D721Med (cell line): ENCODE data around the gene TMEM169.

Experiments used
- DNase-seq: peaks from one replicate; pipeline ENCODE4 v3.0.0; 2011; ENCODE audit warnings: low spot score; ENCODE audit not compliant: insufficient read length
- FAIRE-seq: peaks from 2 replicates; lab custom pipeline; 2011; peaks lifted over from hg19 to GRCh38; lab: Jason Lieb, UNC
- CTCF ChIP-seq: IDR thresholded peaks from 2 replicates; pipeline ENCODE4 v1.5.1; 2012; ENCODE audit warnings: mild to moderate bottlenecking, control low read depth; ENCODE audit not compliant: insufficient read depth; ENCODE audit errors: missing control alignments

TMEM169 gene

GRCh38 chr2:216071111-216071851, 10.4 kb upstream of the TMEM169 start:
- FAIRE-seq (no peak), DNase-seq (no peak)
- TF ChIP-seq CTCF: no peak

GRCh38 chr2:216072473-216072872, 9.2 kb upstream of the TMEM169 start:
- TF ChIP-seq CTCF: no peak
- no peak for FAIRE-seq
- no peak for DNase-seq

GRCh38 chr2:216073773-216074172, 7.9 kb upstream of the TMEM169 start:
- FAIRE-seq: no peak
- no peak for TF ChIP-seq CTCF
- no peak for DNase-seq

- TF ChIP-seq CTCF: no peak
- FAIRE-seq: no peak
- DNase-seq: no peak
Measured at GRCh38 chr2:216074380-216074779, 7.3 kb upstream of the TMEM169 start.

GRCh38 chr2:216074794-216075193, 6.9 kb upstream of the TMEM169 start:
- no peak for TF ChIP-seq CTCF
- FAIRE-seq: no peak
- no peak for DNase-seq

GRCh38 chr2:216075510-216076485, 5.9 kb upstream of the TMEM169 start:
- no peak for TF ChIP-seq CTCF
- FAIRE-seq (no peak), DNase-seq (no peak)
